Right cardiac atrium (tissue), 5 donors: ENCODE data around the gene PI4KB. TPM values are rescaled to one million over a fixed set of nuclear protein-coding genes. Genes with fewer than 3 reads are reported as not detected.

Source experiments
- ATAC-seq, 2 donors: fragments of 200-7000 bp; cut with Tn5 transposase; one replicate each; pipeline versions ENCODE4 v1.8.0 to v1.9.1; 2020; ENCODE audit warnings: moderate library complexity in 2 of 2, mild to moderate bottlenecking in 1 of 2
- DNase-seq, 3 donors: peaks; one replicate each; pipeline ENCODE4 v3.0.0-alpha.2; 2020
- H3K27ac ChIP-seq: one replicate; pipeline ENCODE4 v1.5.1; 2013; ENCODE audit warnings: mild to moderate bottlenecking, low read length, control low read depth, moderate library complexity
- H3K27me3 ChIP-seq: one replicate; pipeline ENCODE4 v1.6.1; 2013; ENCODE audit not compliant: control insufficient read depth, insufficient read depth
- H3K4me1 ChIP-seq: one replicate; pipeline ENCODE4 v1.6.1; 2013; ENCODE audit warnings: low read length; ENCODE audit not compliant: control insufficient read depth, insufficient read depth
- H3K4me3 ChIP-seq: one replicate; pipeline ENCODE4 v1.5.1; 2013; ENCODE audit warnings: low read length, control low read depth
- H3K9me3 ChIP-seq: one replicate; pipeline ENCODE4 v1.6.1; 2013; ENCODE audit warnings: low read length; ENCODE audit not compliant: control insufficient read depth
- WGBS: extraction: QIAGEN DNeasy Blood & Tissue Kit; methylation state at CpG from one replicate; pipeline ENCODE4 v1.1.7; 2013; 5-methylcytosine and 5-hydroxymethylcytosine counted together
- intact Hi-C, 4 donors: fragments of 100-400 bp; cut with DNase I; formaldehyde crosslinking; loops; one replicate each; pipeline versions ENCODE4 v1.11.0 to v1.14.0; 2022 to 2023
- long read RNA-seq, 4 donors: library from polyadenylated mRNA; unstranded; transcript quantifications; one replicate each; pipeline ENCODE4 v2.0.0, GENCODE V29; 2020 to 2021
- polyA plus RNA-seq: library from polyadenylated mRNA; stranded (reverse); fragments of 200-250 nt; gene quantifications from one replicate; pipeline ENCODE4 v1.2.3, GENCODE V29; 2013
- total RNA-seq, 4 donors: library from RNA; stranded (reverse); fragmentation: NEBNext Ultra II Directional; extraction: Animal tissue kit (Norgen Biotek cat#: 25700); gene quantifications; one replicate each; pipeline ENCODE4 v1.2.1, GENCODE V29; 2021
- donor health status: healthy with polysubstance abuse.
- donor health status: DM: no; HTN: yes; CAD: no.
- donor health status: DM: no; HTN: no; CAD: no.
- donor health status: DM: no; HTN: yes; CAD: no; lungs with severe emphysema.
- donor health status: DM: yes; HTN: yes; CAD: no.

PI4KB gene
- total RNA-seq (10 to 100 TPM; 45.5 to 62.0 (median 52.0) TPM), polyA plus RNA-seq (31.0 TPM)
- long read RNA-seq, donor 1, transcript PI4KB-202 (12 exons, 3,340 nt), result minor isoform, 5 of 154 reads
- long read RNA-seq, donor 1, transcript PI4KB-203 (11 exons, 3,934 nt), result major isoform, 8 of 154 reads
- long read RNA-seq, donor 1, transcript PI4KB-213 (10 exons, 2,603 nt), result minor isoform, 5 of 154 reads
- long read RNA-seq, donor 1, partial matches to known transcripts, result 111 of 154 reads
- long read RNA-seq, donor 1, other reads (novel, unspliced or antisense), result 22 of 154 reads
- long read RNA-seq, donor 2, transcript PI4KB-203 (11 exons, 3,934 nt), result major isoform, 12 of 85 reads
- long read RNA-seq, donor 2, partial matches to known transcripts, result 41 of 85 reads
- long read RNA-seq, donor 2, other reads (novel, unspliced or antisense), result 23 of 85 reads
- long read RNA-seq, donor 3, transcript PI4KB-203 (11 exons, 3,934 nt), result major isoform, 37 of 1,025 reads
- long read RNA-seq, donor 3, transcript PI4KB-201 (13 exons, 3,331 nt), result minor isoform, 8 of 1,025 reads
- long read RNA-seq, donor 3, transcript PI4KB-213 (10 exons, 2,603 nt), result minor isoform, 9 of 1,025 reads
- long read RNA-seq, donor 3, transcript PI4KB-202 (12 exons, 3,340 nt), result minor isoform, 16 of 1,025 reads
- long read RNA-seq, donor 3, partial matches to known transcripts, result 821 of 1,025 reads
- long read RNA-seq, donor 3, other reads (novel, unspliced or antisense), result 132 of 1,025 reads
- long read RNA-seq, donor 4, transcript PI4KB-203 (11 exons, 3,934 nt), result major isoform, 6 of 84 reads
- long read RNA-seq, donor 4, partial matches to known transcripts, result 57 of 84 reads
- long read RNA-seq, donor 4, other reads (novel, unspliced or antisense), result 16 of 84 reads

GRCh38 chr1:151327223-151327902 is at the start of gene PI4KB:
Gene PI4KB (minus strand): TSS chr1:151327416. CDS start chr1:151316481, 10,935 bp downstream.
- ATAC-seq (peak; percentile 97 to 98), DNase-seq (peak; percentile 89 to 94 (median 91))
- H3K27me3 ChIP-seq, result no peaks in the 10 kb centered on the region
- peak within 1 kb of the TSS; percentile 86 for H3K27ac ChIP-seq
- intact Hi-C loops, result no loop called here
- H3K4me1 ChIP-seq, result peaks cover 2% of the 10 kb centered on the region
- WGBS, result under 1% methylated on average over 40 of the region's 40 CpGs
- peak within 1 kb of the TSS; percentile 98 for H3K4me3 ChIP-seq
- no peaks in the 10 kb centered on the region for H3K9me3 ChIP-seq

GRCh38 chr1:151373196-151373595 is 46.0 kb upstream of the PI4KB start:
- Histone ChIP-seq H3K27me3 (no peaks in the 10 kb centered on the region), H3K9me3 (no peaks in the 10 kb centered on the region), H3K4me1 (peaks cover 3% of the 10 kb centered on the region), H3K4me3 (no peak overlapping the region), H3K27ac (no peak overlapping the region)
- DNase-seq, result no peak
- 92% methylated on average over 14 of the region's 14 CpGs for WGBS
- intact Hi-C loops, result no loop called here
- ATAC-seq, result no peak

DNA sequence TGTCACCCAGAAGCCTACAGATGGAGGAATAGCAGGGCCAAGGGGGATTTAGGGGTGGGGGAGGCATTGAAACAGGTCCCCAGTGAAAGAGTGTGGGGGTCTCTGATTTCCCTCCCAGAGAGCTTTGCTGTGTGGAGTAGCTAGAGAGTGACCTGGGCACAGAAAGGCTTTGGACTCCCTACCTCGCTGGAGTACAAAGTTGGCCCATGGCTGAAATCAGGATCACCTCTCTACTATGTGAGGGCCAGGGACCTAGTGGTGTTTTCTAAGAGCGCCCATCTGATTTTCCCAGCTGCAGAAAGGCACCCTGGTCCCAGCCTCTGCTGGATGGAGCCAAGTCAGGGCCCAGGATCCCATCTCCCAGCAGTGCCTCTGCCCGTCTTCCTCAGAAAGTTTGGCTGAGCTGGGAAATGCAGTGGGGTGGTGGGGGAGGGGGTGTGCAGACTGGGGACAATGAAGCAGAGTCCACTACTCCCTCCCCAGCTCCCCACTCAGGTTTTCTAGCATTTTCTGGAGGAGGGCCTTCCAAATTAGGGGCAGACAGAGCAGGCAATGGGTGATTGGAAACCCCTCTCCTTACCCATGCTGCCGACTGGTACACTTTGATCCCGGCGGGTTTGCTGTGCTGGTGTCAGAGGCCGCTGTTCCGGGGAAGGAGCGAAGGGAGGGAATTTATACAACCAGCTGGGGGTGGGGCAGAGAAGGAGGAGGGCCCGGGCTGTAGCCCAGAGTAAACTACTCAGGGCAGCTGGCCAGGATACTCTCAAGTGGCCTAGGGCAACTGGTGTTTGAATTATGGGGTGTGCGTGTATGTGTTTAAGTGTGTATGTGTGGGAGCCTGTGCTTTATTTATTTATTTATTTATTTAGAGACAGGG is 45.1 kb upstream of the PI4KB start, which contains the start of gene SELENBP1:
TSS of gene SELENBP1 (minus strand) at position 648 of the 877 bp plus-strand sequence. CDS start at position 584, 64 bp downstream.
- Histone ChIP-seq H3K4me1 (peaks cover 3% of the 10 kb centered on the region), H3K27ac (peak within 1 kb of the TSS; percentile 84), H3K9me3 (no peaks in the 10 kb centered on the region), H3K4me3 (peak within 1 kb of the TSS; percentile 60), H3K27me3 (no peaks in the 10 kb centered on the region)
- ATAC-seq (peak; percentile 90 to 92), DNase-seq (peak; percentile 89 to 95 (median 93))
- WGBS, result 16% methylated on average over 11 of the region's 11 CpGs
- intact Hi-C loops, result no loop called here

DNA sequence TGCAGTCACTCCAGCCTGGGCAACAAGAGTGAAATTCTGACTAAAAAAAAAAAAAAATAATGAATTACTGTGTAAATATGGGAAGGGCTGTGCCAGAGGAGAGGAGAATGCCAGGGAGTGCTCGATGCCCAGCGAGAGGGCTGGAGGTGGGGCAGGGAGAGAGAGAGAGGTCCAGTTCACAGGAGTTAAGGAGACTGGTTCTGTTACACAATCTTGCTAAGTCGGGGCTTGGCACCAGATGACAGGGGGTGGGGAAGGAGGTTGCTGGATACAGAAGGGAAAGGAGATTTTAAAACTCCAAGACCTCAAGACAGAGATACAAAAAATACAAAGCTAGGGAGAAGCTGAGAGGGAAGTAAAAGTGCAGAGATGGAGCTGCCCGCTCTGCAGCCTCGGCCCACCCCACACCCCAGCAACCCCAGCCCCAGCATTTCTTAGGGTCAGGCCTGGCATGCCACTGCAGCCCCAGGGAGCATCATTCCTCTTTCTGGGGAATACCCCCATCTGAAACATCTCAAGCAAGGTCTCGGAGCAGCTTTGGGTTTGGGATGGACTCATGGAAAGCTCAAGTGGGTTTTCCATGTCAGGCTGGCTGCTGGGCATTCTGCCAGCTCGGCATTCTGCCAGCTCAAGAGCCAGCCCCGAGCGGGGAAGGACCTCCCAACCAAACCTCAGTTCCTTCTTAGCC is 44.3 kb upstream of the PI4KB start:
- H3K27me3 ChIP-seq, result no peaks in the 10 kb centered on the region

GRCh38 chr1:151370211-151370911 is 43.1 kb upstream of the PI4KB start:
- intact Hi-C loops, result no loop called here
- ATAC-seq (peak; percentile 20 to 23), DNase-seq (peak; percentile 63 to 89 (median 89))
- Histone ChIP-seq H3K9me3 (no peaks in the 10 kb centered on the region), H3K27ac (peak overlapping the region; percentile 25), H3K4me1 (peaks cover 3% of the 10 kb centered on the region), H3K27me3 (no peaks in the 10 kb centered on the region), H3K4me3 (no peak overlapping the region)
- 37% methylated on average over 6 of the region's 6 CpGs for WGBS

More for the DNA sequence above, 44.3 kb upstream of the PI4KB start:
- H3K4me3 ChIP-seq, result peak overlapping the region; percentile 60
- no peaks in the 10 kb centered on the region for H3K9me3 ChIP-seq
- H3K4me1 ChIP-seq, result peaks cover 3% of the 10 kb centered on the region
- ATAC-seq, result peak; percentile 61 to 66
- 19% methylated on average over 9 of the region's 9 CpGs for WGBS
- peak overlapping the region; percentile 84 for H3K27ac ChIP-seq
- intact Hi-C loops, result no loop called here
- peak; percentile 78 to 93 (median 88) for DNase-seq

DNA sequence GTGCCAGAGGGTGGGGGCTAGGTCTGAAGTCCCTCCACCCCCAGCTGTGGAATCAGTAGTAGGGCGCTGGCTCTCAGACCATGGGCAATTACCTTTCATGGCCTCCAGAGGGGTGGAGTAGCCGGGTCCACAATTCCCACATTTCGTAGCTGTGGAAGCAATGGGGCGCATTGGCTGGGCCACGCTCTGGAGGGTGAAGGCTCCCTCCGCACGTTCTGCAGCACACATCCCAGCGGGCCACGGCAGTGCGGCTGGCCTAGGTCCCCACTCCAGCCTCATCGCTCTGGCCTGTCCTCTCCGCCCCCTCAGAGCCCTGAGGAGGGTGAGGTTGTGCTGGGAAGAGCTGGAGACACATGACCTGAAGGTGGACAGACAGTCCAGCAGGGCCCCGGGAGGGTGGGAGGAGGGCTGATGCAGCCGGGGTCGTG is 42.4 kb upstream of the PI4KB start:
- Histone ChIP-seq H3K4me3 (no peak overlapping the region), H3K4me1 (peaks cover 3% of the 10 kb centered on the region), H3K27me3 (no peaks in the 10 kb centered on the region), H3K9me3 (no peaks in the 10 kb centered on the region), H3K27ac (no peak overlapping the region)
- ATAC-seq (no peak), DNase-seq (peak in 1 of 3 donors; percentile 57)
- intact Hi-C loops, result no loop called here
- WGBS, result 71% methylated on average over 15 of the region's 15 CpGs

DNA sequence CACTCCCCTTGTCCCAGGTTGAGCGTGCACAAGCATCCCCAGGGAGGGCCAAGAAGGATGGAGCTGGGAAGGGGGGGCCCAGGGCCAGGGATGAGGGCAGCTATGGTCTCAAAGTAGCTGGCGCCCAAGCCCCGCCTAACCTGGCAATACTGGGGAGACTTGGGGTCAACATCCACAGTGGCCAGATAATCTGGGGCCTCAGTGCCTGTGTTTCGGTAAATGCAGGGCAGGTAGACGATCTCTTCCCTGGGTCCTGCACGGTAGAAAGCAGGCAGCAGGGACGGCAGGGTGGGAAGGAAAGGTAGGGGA is 42.0 kb upstream of the PI4KB start:
- H3K27me3 ChIP-seq, result no peaks in the 10 kb centered on the region
- no peaks in the 10 kb centered on the region for H3K9me3 ChIP-seq
- WGBS, result 91% methylated on average over 7 of the region's 7 CpGs
- H3K27ac ChIP-seq, result no peak overlapping the region
- peaks cover 3% of the 10 kb centered on the region for H3K4me1 ChIP-seq
- no peak for DNase-seq
- no peak for ATAC-seq
- H3K4me3 ChIP-seq, result no peak overlapping the region
- intact Hi-C loops, result no loop called here

GRCh38 chr1:151368393-151369301 is 41.4 kb upstream of the PI4KB start:
- DNase-seq (peak in 1 of 3 donors; percentile 38), ATAC-seq (no peak)
- 91% methylated on average over 20 of the region's 20 CpGs for WGBS
- Histone ChIP-seq H3K9me3 (no peaks in the 10 kb centered on the region), H3K27me3 (no peaks in the 10 kb centered on the region), H3K4me1 (peaks cover 3% of the 10 kb centered on the region), H3K27ac (peak overlapping the region; percentile 54), H3K4me3 (no peak overlapping the region)
- intact Hi-C loops, result no loop called here
